ENCODE measurements around the gene APOL1. TPM values are rescaled to one million over a fixed set of nuclear protein-coding genes. Genes with fewer than 3 reads are reported as not detected.

The APOL1 gene
- total RNA-seq, 1 experiment from 2014 or later: 16.0 TPM

- DNase-seq (ENCODE audit: low read depth, low spot score) (no peak), ATAC-seq (no peak)
- no peaks in the 10 kb centered on the region for H3K27me3 ChIP-seq (ENCODE audit: control insufficient read depth, insufficient read depth, low read length)
- BruUV-seq (replicated peaks): no TSS peak
- TF ChIP-seq CTCF (IDR thresholded peaks at IDR 0.05): no peak
- TF ChIP-seq POLR2AphosphoS5 (IDR thresholded peaks at IDR 0.05; ENCODE audit: low read depth, low read length): no peak
- no peak for TF ChIP-seq SIN3A (IDR thresholded peaks at IDR 0.05; ENCODE audit: borderline replicate concordance, insufficient read depth, low read depth, low read length)
- TF ChIP-seq TCF7L2 (IDR thresholded peaks at IDR 0.05; ENCODE audit: low read depth, low read length): no peak
- TF ChIP-seq REST (IDR thresholded peaks at IDR 0.05; ENCODE audit: insufficient read depth in 1 of 2, low read depth in 2 of 2, low read length in 1 of 2): no peak
- no peak overlapping the region for H3K27ac ChIP-seq (ENCODE audit: low read length)
- H3K4me1 ChIP-seq (ENCODE audit: control insufficient read depth, insufficient read depth, low read length): no peaks in the 10 kb centered on the region
- intact Hi-C loops (cut with micrococcal nuclease; ENCODE audit: unreplicated experiment): no loop called here
- ChIA-PET CTCF (no interaction called here), POLR2A (no interaction called here)
- in situ Hi-C loops (cut with HindIII; ENCODE audit: low pct_unique_long_range_greater_than_20kb, low sequenced_read_pairs): no loop called here
- no peaks in the 10 kb centered on the region for H3K36me3 ChIP-seq (ENCODE audit: control insufficient read depth, insufficient read depth, low read length)
- no peak overlapping the region for H3K4me3 ChIP-seq (ENCODE audit: low read depth in 2 of 2, low read length in 2 of 2)
- no peaks in the 10 kb centered on the region for H3K9me3 ChIP-seq (ENCODE audit: control insufficient read depth, insufficient read depth, low read depth, low read length)
Observed at GRCh38 chr22:36211237-36211861, 41.6 kb upstream of the APOL1 start.

GRCh38 chr22:36212901-36213300, 40.0 kb upstream of the APOL1 start:
- peaks cover 3% of the 10 kb centered on the region; the same call in 1 of the 2 replicates for H3K27me3 ChIP-seq (ENCODE audit: control insufficient read depth, insufficient read depth, low read length)
- BruUV-seq (replicated peaks): no TSS peak
- TF ChIP-seq SIN3A (IDR thresholded peaks at IDR 0.05; ENCODE audit: borderline replicate concordance, insufficient read depth, low read depth, low read length) (no peak), TCF7L2 (IDR thresholded peaks at IDR 0.05; ENCODE audit: low read depth, low read length) (no peak), REST (IDR thresholded peaks at IDR 0.05; ENCODE audit: insufficient read depth in 1 of 2, low read depth in 2 of 2, low read length in 1 of 2) (no peak), POLR2AphosphoS5 (IDR thresholded peaks at IDR 0.05; ENCODE audit: low read depth, low read length) (no peak), CTCF (IDR thresholded peaks at IDR 0.05) (no peak)
- no peak for ATAC-seq
- intact Hi-C loops (cut with micrococcal nuclease; ENCODE audit: unreplicated experiment): no loop called here
- no peak overlapping the region for H3K27ac ChIP-seq (ENCODE audit: low read length)
- no peak for DNase-seq (ENCODE audit: low read depth, low spot score)
- ChIA-PET POLR2A (no interaction called here), CTCF (interaction anchor here (0.6 kb wide), 1 partner anchor 18 kb away, joined by 11 read pairs; no protein-coding TSS in a partner anchor)
- H3K9me3 ChIP-seq (ENCODE audit: control insufficient read depth, insufficient read depth, low read depth, low read length): no peaks in the 10 kb centered on the region
- no peaks in the 10 kb centered on the region for H3K4me1 ChIP-seq (ENCODE audit: control insufficient read depth, insufficient read depth, low read length)
- in situ Hi-C loops (cut with HindIII; ENCODE audit: low pct_unique_long_range_greater_than_20kb, low sequenced_read_pairs): no loop called here
- no peak overlapping the region for H3K4me3 ChIP-seq (ENCODE audit: low read depth in 2 of 2, low read length in 2 of 2)
- H3K36me3 ChIP-seq (ENCODE audit: control insufficient read depth, insufficient read depth, low read length): no peaks in the 10 kb centered on the region

Data from Panc1 (cell line).